ENCODE data around the gene LXN. TPM values are rescaled to one million over a fixed set of nuclear protein-coding genes. Genes with fewer than 3 reads are reported as not detected.

The LXN gene
- total RNA-seq, 1 donor from 2014 or later, result 6.8 TPM

DNA sequence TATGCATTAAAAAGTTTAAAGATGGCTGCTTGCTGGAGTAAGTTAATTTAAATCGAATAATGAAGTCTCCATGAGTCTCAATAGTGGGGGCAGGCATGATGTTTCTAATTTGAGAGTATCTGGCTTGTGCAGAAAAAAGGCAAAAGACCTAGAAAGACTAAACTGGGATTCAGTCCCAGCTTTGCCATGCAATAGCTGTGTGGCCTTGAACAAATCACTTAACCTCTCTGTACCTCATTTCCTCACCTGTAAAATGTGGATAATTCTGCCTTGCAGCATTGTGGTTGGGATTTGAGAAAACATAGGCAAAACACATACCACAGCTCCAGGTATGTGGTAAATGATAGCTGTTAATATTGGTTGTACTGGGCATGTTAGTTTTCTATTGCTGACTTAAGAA, 8.6 kb downstream of the LXN start:
- DNase-seq (ENCODE audit: low read depth) (no peak), FAIRE-seq (no peak)
- Histone ChIP-seq H3K36me3 (ENCODE audit: control insufficient read depth, insufficient read depth, low read length) (peaks cover 10% of the 10 kb centered on the region), H3K4me3 (ENCODE audit: low read depth, low read length) (no peak overlapping the region), H3K27me3 (ENCODE audit: control insufficient read depth, insufficient read depth, low read length) (no peaks in the 10 kb centered on the region)
- TF ChIP-seq, protein P1, sequence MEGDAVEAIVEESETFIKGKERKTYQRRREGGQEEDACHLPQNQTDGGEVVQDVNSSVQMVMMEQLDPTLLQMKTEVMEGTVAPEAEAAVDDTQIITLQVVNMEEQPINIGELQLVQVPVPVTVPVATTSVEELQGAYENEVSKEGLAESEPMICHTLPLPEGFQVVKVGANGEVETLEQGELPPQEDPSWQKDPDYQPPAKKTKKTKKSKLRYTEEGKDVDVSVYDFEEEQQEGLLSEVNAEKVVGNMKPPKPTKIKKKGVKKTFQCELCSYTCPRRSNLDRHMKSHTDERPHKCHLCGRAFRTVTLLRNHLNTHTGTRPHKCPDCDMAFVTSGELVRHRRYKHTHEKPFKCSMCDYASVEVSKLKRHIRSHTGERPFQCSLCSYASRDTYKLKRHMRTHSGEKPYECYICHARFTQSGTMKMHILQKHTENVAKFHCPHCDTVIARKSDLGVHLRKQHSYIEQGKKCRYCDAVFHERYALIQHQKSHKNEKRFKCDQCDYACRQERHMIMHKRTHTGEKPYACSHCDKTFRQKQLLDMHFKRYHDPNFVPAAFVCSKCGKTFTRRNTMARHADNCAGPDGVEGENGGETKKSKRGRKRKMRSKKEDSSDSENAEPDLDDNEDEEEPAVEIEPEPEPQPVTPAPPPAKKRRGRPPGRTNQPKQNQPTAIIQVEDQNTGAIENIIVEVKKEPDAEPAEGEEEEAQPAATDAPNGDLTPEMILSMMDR (IDR thresholded peaks at IDR 0.05; ENCODE audit: insufficient read depth, low read length, severe bottlenecking), result no peak

DNA sequence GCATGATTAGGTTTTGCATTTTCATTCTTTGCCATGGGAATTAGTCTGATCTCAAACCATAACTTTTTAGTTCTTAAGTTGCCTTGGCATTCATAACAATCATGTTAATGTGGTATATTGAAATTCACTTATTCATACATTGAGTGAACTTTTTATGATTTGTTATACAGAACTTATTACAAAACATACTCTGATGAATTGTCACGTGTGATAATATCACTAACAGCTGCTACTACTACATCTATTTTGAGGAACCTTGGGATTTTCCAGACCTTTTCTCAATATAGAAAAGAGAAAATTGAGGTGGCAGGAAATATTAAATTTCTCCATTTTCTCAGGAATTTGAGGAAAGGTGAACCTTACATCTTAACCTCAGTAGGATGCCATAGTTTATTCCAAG, 9.2 kb downstream of the LXN start:
- Histone ChIP-seq H3K4me3 (ENCODE audit: low read depth, low read length) (no peak overlapping the region), H3K36me3 (ENCODE audit: control insufficient read depth, insufficient read depth, low read length) (peaks cover 10% of the 10 kb centered on the region), H3K27me3 (ENCODE audit: control insufficient read depth, insufficient read depth, low read length) (no peaks in the 10 kb centered on the region)
- FAIRE-seq, result no peak
- TF ChIP-seq, protein P1 (IDR thresholded peaks at IDR 0.05; ENCODE audit: insufficient read depth, low read length, severe bottlenecking), result no peak
- DNase-seq (ENCODE audit: low read depth), result no peak

DNA sequence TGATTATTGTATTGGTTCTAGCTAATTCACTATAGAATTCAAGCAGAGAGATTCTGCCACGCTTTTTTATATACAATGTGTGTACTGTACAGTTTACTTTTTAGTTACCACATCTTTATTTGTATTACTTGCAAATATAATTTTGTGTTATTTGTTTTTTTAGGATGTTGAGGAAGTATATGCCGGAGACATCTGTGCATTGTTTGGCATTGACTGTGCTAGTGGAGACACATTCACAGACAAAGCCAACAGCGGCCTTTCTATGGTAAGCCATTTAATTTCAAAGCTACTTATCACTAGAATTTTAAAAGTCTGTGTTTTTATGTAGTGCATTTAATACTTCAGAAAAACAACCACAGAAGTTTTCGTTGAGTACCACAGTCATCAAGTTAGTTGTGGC, 11.7 kb downstream of the LXN start:
- Histone ChIP-seq H3K4me3 (ENCODE audit: low read depth, low read length) (no peak overlapping the region), H3K36me3 (ENCODE audit: control insufficient read depth, insufficient read depth, low read length) (peaks cover 5% of the 10 kb centered on the region), H3K27me3 (ENCODE audit: control insufficient read depth, insufficient read depth, low read length) (no peaks in the 10 kb centered on the region)
- TF ChIP-seq, protein P1 (IDR thresholded peaks at IDR 0.05; ENCODE audit: insufficient read depth, low read length, severe bottlenecking), result no peak
- FAIRE-seq (no peak), DNase-seq (ENCODE audit: low read depth) (no peak)

DNA sequence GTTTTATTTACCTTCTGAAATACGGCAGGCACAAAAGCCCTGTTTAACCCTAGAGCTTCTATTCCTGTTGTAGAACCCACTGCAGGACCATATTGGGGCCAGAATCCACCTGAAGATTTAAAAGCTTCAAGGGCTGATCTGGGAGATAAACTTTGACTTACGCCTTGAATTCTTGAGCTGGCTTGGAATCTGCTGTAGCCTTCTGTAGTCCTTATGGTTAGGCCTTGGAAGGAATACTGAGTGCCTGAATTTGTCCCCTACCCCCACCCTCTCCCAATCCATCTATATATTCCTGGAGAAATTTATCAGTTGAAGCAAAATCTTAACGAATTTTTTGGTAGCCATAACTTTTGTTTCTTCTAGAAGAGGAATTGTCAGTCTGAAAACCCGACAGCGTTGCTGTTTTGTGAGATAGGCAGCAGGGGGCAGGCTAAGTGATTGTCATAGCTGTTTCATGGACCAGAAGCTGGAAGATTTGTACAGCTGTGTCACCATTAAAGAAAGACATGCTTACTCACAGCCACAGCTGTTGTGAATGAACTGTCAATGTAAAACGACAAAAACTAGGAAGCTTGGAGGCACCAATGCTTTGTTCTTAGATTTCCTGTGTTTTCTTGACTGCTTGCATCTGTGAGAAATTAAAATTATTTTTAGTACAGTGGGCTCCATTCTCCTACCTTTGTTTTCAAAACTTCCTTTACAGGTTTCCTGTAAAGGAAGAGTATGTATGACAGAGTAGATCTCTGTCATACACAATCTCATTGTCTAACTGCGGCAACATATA, 12.8 kb downstream of the LXN start:
- FAIRE-seq, result no peak
- no peaks in the 10 kb centered on the region for H3K27me3 ChIP-seq (ENCODE audit: control insufficient read depth, insufficient read depth, low read length)
- no peak overlapping the region for H3K4me3 ChIP-seq (ENCODE audit: low read depth, low read length)
- H3K36me3 ChIP-seq (ENCODE audit: control insufficient read depth, insufficient read depth, low read length), result peaks cover 5% of the 10 kb centered on the region
- TF ChIP-seq, protein P1 (IDR thresholded peaks at IDR 0.05; ENCODE audit: insufficient read depth, low read length, severe bottlenecking), result peak; percentile 68
- peak; percentile 64 for DNase-seq (ENCODE audit: low read depth)

DNA sequence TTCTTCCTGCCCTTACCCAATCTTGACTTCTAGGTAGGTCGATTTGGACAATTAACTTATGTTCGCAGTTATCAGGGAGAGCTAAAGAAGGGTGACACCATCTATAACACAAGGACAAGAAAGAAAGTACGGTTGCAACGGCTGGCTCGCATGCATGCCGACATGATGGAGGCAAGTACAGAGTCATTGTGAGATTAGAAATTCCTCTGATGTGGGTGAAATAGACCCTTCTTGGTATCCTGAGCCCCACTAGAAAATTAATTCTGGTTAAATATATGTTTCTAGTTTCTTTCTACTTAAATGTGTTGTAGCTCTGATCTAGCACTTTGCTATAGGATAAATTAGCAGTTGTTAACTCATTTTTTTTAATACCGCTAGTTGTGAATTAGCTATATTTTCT, 13.6 kb downstream of the LXN start:
- FAIRE-seq, result no peak
- Histone ChIP-seq H3K36me3 (ENCODE audit: control insufficient read depth, insufficient read depth, low read length) (peaks cover 5% of the 10 kb centered on the region), H3K4me3 (ENCODE audit: low read depth, low read length) (no peak overlapping the region), H3K27me3 (ENCODE audit: control insufficient read depth, insufficient read depth, low read length) (no peaks in the 10 kb centered on the region)
- TF ChIP-seq, protein P1 (IDR thresholded peaks at IDR 0.05; ENCODE audit: insufficient read depth, low read length, severe bottlenecking), result no peak
- no peak for DNase-seq (ENCODE audit: low read depth)

DNA sequence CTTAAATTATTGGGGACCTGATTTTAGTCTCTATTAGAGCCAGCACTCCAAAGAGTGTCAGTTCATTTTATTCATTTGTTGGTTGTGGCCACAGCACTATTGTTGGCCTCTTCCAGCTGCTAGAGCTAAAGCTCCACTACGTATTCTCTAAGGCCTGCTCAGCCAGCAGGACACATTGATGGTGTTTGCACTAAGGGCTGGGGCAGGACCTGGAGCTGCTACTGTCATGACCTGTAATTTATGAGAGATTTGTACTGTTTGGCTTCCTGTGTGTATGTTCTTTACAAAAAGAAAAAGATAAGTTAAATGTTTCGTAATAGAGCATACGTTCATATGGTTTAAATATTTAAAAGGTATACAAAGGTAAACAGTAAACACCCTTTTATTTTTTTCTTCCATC, 20.0 kb downstream of the LXN start:
- no peak for FAIRE-seq
- Histone ChIP-seq H3K27me3 (ENCODE audit: control insufficient read depth, insufficient read depth, low read length) (no peaks in the 10 kb centered on the region), H3K4me3 (ENCODE audit: low read depth, low read length) (no peak overlapping the region), H3K36me3 (ENCODE audit: control insufficient read depth, insufficient read depth, low read length) (no peaks in the 10 kb centered on the region)
- TF ChIP-seq, protein P1 (IDR thresholded peaks at IDR 0.05; ENCODE audit: insufficient read depth, low read length, severe bottlenecking), result no peak
- DNase-seq (ENCODE audit: low read depth), result no peak
